ENCODE results near the gene TGFB2.

DNA sequence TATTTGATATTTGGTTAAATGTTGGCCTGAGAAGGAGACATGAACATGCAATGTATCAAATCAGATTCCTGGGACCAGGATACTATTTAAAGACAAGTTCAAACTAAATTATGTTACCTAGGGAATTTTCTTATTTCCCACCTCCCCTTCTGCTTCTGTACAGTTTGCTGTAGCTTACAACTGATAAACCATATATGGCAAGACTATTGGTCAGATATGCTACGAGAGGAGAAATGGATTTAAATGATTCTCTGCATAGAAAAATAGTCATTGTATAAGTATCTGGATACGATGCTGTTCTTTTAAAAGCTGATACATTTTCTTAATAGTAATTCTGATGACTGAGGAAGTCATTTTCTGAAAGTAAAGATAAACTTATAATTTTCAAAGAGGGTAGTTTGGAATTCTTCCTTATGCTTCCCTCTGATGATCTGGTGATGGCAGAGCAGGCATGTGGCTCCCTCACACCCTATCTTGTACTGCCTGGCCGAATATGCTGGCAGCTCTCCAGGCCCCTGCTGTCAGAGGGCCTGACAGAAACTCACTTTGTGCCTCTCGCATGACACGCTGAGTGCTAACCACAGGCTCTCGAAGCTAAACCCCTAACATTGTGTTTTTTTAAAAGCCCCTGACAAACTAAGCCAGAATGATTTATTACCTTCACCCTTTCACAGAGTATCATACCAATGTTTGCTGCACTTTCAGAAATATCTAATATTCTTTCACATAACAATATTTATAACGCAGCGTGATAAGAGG is 40.7 kb upstream of the TGFB2 start:
- TF ChIP-seq EZH2 (IDR thresholded peaks at IDR 0.05; ENCODE audit: insufficient read depth, poor library complexity, severe bottlenecking) (no peak), EZH2phosphoT487 (IDR thresholded peaks at IDR 0.05; ENCODE audit: insufficient read depth, low read depth) (no peak)

Measured in GM23248 (cell line).